Esophagus (tissue), 2 donors: Measurements from ENCODE around the gene SNX22. TPM values are rescaled to one million over a fixed set of nuclear protein-coding genes. Genes with fewer than 3 reads are reported as not detected.

ENCODE experiments used
- H3K27ac ChIP-seq, 2 donors: one replicate each; pipeline ENCODE4 v1.5.1; 2013; ENCODE audit warnings: low read depth in 2 of 2, mild to moderate bottlenecking in 2 of 2, inconsistent platforms in 1 of 2, low read length in 1 of 2, moderate library complexity in 1 of 2
- H3K27me3 ChIP-seq, 2 donors: one replicate each; pipeline ENCODE4 v1.6.1; 2013; ENCODE audit warnings: low read length in 2 of 2, control low read depth in 1 of 2, mild to moderate bottlenecking in 1 of 2; ENCODE audit not compliant: insufficient read depth in 2 of 2, control insufficient read depth in 1 of 2
- H3K36me3 ChIP-seq, 2 donors: one replicate each; pipeline ENCODE4 v1.6.1; 2013; ENCODE audit warnings: low read length in 1 of 2; ENCODE audit not compliant: control insufficient read depth in 2 of 2, insufficient read depth in 2 of 2
- H3K4me1 ChIP-seq, 2 donors: one replicate each; pipeline ENCODE4 v1.6.1; 2013; ENCODE audit warnings: low read length in 1 of 2; ENCODE audit not compliant: control insufficient read depth in 2 of 2, insufficient read depth in 2 of 2
- H3K4me3 ChIP-seq, 2 donors: one replicate each; pipeline ENCODE4 v1.5.1; 2013; ENCODE audit warnings: low read length in 2 of 2, mild to moderate bottlenecking in 2 of 2, low read depth in 1 of 2, moderate library complexity in 1 of 2
- H3K9me3 ChIP-seq, 2 donors: one replicate each; pipeline ENCODE4 v1.6.1; 2013; ENCODE audit warnings: mild to moderate bottlenecking in 2 of 2, low read depth in 1 of 2, low read length in 1 of 2, moderate library complexity in 1 of 2; ENCODE audit not compliant: control insufficient read depth in 2 of 2, insufficient read depth in 1 of 2
- WGBS, 2 donors: extraction: QIAGEN DNeasy Blood & Tissue Kit; methylation state at CpG; one replicate each; pipeline ENCODE4 v1.1.7; 2013; 5-methylcytosine and 5-hydroxymethylcytosine counted together
- polyA plus RNA-seq, 2 donors: library from polyadenylated mRNA; stranded (reverse); fragments of 200-250 nt; gene quantifications; one replicate each; pipeline ENCODE4 v1.2.3, GENCODE V29; 2013
- donor health status: healthy with polysubstance abuse.
- donor health status: Bipolar disorder and iron deficiency.

The SNX22 gene
- polyA plus RNA-seq, 2 donors, result 0.72 to 1.1 TPM

DNA sequence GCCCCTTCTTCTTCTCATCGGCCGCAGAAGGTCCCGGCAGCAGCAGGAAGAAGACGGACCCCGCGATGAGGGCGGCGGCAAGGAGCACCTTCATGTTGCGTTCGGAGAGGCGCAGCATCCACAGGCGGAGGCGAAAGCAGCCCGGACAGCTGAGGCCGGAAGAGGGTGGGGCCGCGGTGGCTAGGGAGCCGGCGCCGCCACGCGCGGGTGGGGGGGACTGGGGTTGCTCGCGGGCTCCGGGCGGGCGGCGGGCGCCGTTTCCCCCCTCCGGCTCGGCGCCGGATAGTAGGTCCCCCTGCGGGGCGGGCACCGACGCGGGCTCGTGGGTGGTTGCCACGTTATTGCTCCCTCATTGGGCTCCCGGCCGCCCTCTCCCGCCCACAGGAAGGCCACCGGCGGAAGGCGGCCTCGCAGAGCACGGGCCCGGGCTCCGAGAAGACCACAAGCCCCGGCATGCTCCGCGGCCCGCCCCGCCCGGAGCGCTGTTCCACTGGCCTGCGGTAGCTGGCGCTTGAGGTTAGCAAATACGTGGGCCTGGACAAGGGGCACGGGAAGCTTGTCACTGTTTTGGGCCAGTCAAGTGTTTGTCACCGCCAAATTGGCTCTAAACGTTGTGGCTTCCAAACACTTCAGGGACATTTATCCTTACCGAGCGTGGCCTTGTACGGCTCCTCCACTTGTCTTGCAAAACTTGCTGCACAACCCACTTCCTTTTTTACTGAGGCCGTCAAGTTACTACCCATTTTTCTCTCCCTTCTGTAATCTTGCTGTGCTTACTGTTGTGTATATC is 11.5 kb downstream of the SNX22 start, which contains the start of gene PPIB:
PPIB (minus strand) TSS at position 154 of the 790 bp plus-strand sequence; CDS start at position 118, 36 bp downstream.
- H3K4me1 ChIP-seq, result peaks cover 4 to 5% of the 10 kb centered on the region in 2 donors
- H3K9me3 ChIP-seq, result no peaks in the 10 kb centered on the region
- no peaks in the 10 kb centered on the region for H3K27me3 ChIP-seq
- peak within 1 kb of the TSS; percentile 92 to 95 for H3K27ac ChIP-seq
- WGBS, 2 donors, result 0% methylated on average over 45 to 69 of the region's 69 CpGs
- peaks cover 14 to 21% of the 10 kb centered on the region in 2 donors for H3K36me3 ChIP-seq
- H3K4me3 ChIP-seq, result peak within 1 kb of the TSS; percentile 96 to 97

DNA sequence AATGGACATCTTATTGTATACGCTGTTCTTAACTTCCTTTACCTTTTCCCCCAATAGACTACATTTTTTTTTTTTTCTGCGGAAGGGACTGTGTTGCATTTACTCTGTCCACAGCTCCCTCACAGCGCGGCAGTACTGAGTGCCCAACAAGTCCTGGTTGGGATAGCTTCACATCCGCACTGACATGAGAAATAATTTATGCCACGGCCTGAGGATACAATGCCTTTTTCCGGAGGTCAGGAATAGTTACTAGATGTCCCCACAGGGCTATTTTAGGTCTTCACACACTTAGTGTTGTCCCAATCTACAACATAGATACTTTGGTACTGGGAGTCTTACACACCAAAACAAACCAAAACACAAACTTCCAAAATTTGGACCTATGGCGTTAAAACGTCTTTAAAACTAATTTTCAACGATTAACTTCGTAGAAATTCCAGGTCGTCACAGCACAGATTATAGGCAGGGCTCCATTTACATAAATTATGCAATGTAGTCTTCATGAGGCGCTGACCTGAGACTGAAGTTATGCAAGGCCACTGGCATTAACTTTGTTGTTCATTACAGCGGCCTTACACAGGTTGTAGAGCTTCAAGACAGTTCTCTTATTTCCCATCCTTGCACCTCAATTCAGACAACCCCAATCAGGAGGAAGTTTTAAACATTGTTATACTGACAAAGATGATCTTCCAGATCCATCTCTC is 12.3 kb downstream of the SNX22 start:
- Histone ChIP-seq H3K9me3 (no peaks in the 10 kb centered on the region), H3K27ac (peak overlapping the region; percentile 81 to 93), H3K36me3 (peaks cover 10 to 14% of the 10 kb centered on the region in 2 donors), H3K4me1 (peaks cover 4 to 5% of the 10 kb centered on the region in 2 donors), H3K4me3 (peak overlapping the region; percentile 34 to 96), H3K27me3 (no peaks in the 10 kb centered on the region)
- 54 to 56% methylated on average over 14 of the region's 14 CpGs for WGBS, 2 donors

- Histone ChIP-seq H3K4me1 (peaks cover 4 to 5% of the 10 kb centered on the region in 2 donors), H3K36me3 (peaks cover 6 to 8% of the 10 kb centered on the region in 2 donors), H3K27ac (peak overlapping the region in 1 of 2 donors; percentile 7), H3K9me3 (no peaks in the 10 kb centered on the region), H3K4me3 (no peak overlapping the region), H3K27me3 (no peaks in the 10 kb centered on the region)
- 83 to 86% methylated on average over 4 of the region's 4 CpGs for WGBS, 2 donors
These were observed 12.9 kb downstream of the SNX22 start for GRCh38 chr15:64164436-64164835.

GRCh38 chr15:64166102-64166890 is 14.8 kb downstream of the SNX22 start:
- 87 to 88% methylated on average over 5 of the region's 5 CpGs for WGBS, 2 donors
- Histone ChIP-seq H3K9me3 (no peaks in the 10 kb centered on the region), H3K27me3 (no peaks in the 10 kb centered on the region)

GRCh38 chr15:64180235-64180824 is 28.8 kb downstream of the SNX22 start:
- H3K27me3 ChIP-seq, result no peaks in the 10 kb centered on the region
- peaks cover 8 to 9% of the 10 kb centered on the region in 2 donors for H3K36me3 ChIP-seq
- H3K4me3 ChIP-seq, result no peak overlapping the region
- no peaks in the 10 kb centered on the region for H3K9me3 ChIP-seq
- WGBS, 2 donors, result 74% methylated on average over 8 of the region's 8 CpGs
- no peaks in the 10 kb centered on the region for H3K4me1 ChIP-seq
- H3K27ac ChIP-seq, result no peak overlapping the region

More at GRCh38 chr15:64166102-64166890, 14.8 kb downstream of the SNX22 start:
- H3K36me3 ChIP-seq, result peaks cover 0 to 2% of the 10 kb centered on the region in 2 donors
- H3K4me1 ChIP-seq, result peaks cover 3 to 4% of the 10 kb centered on the region in 2 donors
- no peak overlapping the region for H3K27ac ChIP-seq
- no peak overlapping the region for H3K4me3 ChIP-seq

DNA sequence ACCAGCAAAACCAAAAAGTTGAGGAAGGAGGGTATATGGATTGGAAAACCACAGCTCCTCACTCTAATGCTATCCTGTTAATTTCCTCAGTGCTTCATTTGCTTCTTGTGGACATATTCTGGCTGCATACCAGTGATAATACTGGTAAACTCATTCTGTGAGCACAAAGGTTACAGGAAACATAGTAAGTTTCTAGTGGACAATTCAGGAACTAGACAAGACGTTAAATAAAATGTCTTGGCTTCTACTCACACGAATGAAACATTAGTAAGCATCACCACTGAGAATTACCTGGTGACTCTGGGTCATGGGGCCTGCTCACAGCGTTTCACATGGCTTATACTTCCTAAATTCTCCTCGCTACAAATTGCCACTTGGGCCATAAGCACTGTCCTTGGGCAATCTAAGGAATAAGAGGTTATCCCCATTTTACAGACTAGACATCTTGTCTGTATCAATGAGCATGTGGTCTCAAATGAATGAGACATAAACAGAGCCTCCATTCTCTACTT is 31.4 kb downstream of the SNX22 start:
- no peaks in the 10 kb centered on the region for H3K4me1 ChIP-seq
- H3K27me3 ChIP-seq, result no peaks in the 10 kb centered on the region
- WGBS, 2 donors, result 89 to 90% methylated on average over 4 of the region's 4 CpGs
- H3K4me3 ChIP-seq, result no peak overlapping the region
- H3K27ac ChIP-seq, result no peak overlapping the region
- H3K9me3 ChIP-seq, result no peaks in the 10 kb centered on the region
- H3K36me3 ChIP-seq, result peaks cover 6 to 8% of the 10 kb centered on the region in 2 donors

DNA sequence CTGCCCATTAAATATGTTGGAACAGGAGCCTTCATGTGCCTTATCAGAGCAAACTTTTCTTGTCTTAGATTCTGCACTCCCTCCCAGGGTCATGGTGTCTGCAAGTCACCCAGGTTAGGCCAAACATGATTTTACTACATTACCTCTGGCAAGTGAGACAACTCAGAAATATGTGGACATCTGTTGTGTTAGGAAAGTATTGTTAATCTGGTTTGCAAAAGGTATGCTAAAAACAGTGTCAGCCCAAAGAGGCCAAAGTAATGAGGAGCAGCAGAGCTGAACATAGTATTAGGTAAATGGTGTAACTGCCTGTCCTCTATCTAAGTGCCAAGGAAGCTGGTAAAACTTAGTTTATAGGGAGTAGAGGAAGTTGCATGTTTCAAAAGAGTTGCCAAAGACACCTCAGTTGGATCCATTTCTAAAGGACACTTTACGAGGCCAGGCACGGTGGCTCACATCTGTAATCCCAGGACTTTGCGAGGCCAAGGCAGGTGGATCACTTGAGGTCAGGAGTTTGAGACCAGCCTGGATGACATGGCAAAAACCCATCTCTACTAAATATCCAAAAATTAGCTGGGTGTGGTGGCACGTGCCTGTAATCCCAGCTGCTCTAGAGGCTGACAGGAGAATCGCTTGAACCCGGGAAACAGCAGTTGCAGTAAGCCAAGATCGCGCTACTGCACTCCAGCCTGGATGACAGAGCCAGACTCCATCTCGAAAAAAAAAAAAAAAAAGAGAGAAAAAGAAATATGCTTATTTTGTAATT is 33.8 kb downstream of the SNX22 start:
- Histone ChIP-seq H3K4me3 (no peak overlapping the region), H3K4me1 (peaks cover 0 to 2% of the 10 kb centered on the region in 2 donors), H3K27me3 (no peaks in the 10 kb centered on the region), H3K27ac (no peak overlapping the region), H3K9me3 (no peaks in the 10 kb centered on the region), H3K36me3 (peaks cover 0 to 3% of the 10 kb centered on the region in 2 donors)
- 92 to 93% methylated on average over 9 of the region's 9 CpGs for WGBS, 2 donors

- WGBS, 2 donors, result 67 to 69% methylated on average over 2 of the region's 2 CpGs
These were observed 36.1 kb downstream of the SNX22 start for GRCh38 chr15:64187396-64188191.

More at GRCh38 chr15:64187396-64188191, 36.1 kb downstream of the SNX22 start:
- Histone ChIP-seq H3K9me3 (no peaks in the 10 kb centered on the region), H3K27ac (no peak overlapping the region), H3K4me1 (peaks cover 0 to 2% of the 10 kb centered on the region in 2 donors), H3K36me3 (peaks cover 0 to 2% of the 10 kb centered on the region in 2 donors), H3K4me3 (no peak overlapping the region), H3K27me3 (no peaks in the 10 kb centered on the region)
